Measurements from ENCODE around the gene CPA1. TPM values are rescaled to one million over a fixed set of nuclear protein-coding genes. Genes with fewer than 3 reads are reported as not detected.

Gene CPA1
- total and polyA plus RNA-seq, 2 of the 13 experiments (the other 11 are each of a cell fraction or from before 2014, with no cell fraction given) = 0.20 to 0.58 TPM

- Histone ChIP-seq H3K27ac (ENCODE audit: extremely low read length, insufficient read depth, low read length) (no peak overlapping the region), H3K79me2 (ENCODE audit: insufficient read depth, low read length) (no peaks in the 10 kb centered on the region), H2AFZ (ENCODE audit: low read length) (no peak overlapping the region), H3K4me2 (ENCODE audit: low read depth, low read length) (0 out of 2 replicates have a peak overlapping the region, but pooled peaks have one; percentile 5), H4K20me1 (ENCODE audit: insufficient read depth, low read length) (no peaks in the 10 kb centered on the region), H3K4me1 (ENCODE audit: insufficient read depth, low read length) (peaks cover 26% of the 10 kb centered on the region), H3K9ac (ENCODE audit: insufficient read depth, low read depth, low read length) (no peak overlapping the region), H3K9me3 (ENCODE audit: low read length) (no peaks in the 10 kb centered on the region), H3K4me3 (replicated peaks in 1 of 3; ENCODE audit: insufficient read depth in 1 of 3, low read depth in 2 of 3, low read length in 3 of 3) (no peak overlapping the region), H3K27me3 (ENCODE audit: control insufficient read depth in 1 of 2, insufficient read depth in 2 of 2, low read length in 2 of 2) (peaks cover 5 to 19% of the 10 kb centered on the region in 2 experiments; a peak in 4 of 5 replicates), H3K36me3 (replicated peaks in 1 of 2; ENCODE audit: control insufficient read depth in 1 of 2, insufficient read depth in 2 of 2, low read length in 2 of 2) (no peaks in the 10 kb centered on the region)
- ATAC-seq (peak; percentile 14; the same call in 1 of the 3 replicates), DNase-seq (ENCODE audit: low spot score) (no peak), FAIRE-seq (no peak)
- in situ Hi-C loops (cut with HindIII; ENCODE audit: extremely low pct_ligation_motif_present, low pct_unique_long_range_greater_than_20kb) (no loop called here), intact Hi-C loops (cut with micrococcal nuclease; ENCODE audit: unreplicated experiment) (no loop called here)
- TF ChIP-seq ZNF329 (CRISPR knock-in tag; IDR thresholded peaks at IDR 0.05; ENCODE audit: low read depth) = no peak
- TF ChIP-seq PAXIP1 (CRISPR knock-in tag; conservative IDR thresholded peaks at IDR 0.05) = no peak
- TF ChIP-seq ZFP82 (CRISPR knock-in tag; IDR thresholded peaks at IDR 0.05; ENCODE audit: borderline replicate concordance) = no peak
- TF ChIP-seq MTERF4 (CRISPR knock-in tag; IDR thresholded peaks at IDR 0.05) = no peak
- no peak for TF ChIP-seq RFX5 (IDR thresholded peaks at IDR 0.05; ENCODE audit: low read depth, low read length)
- no peak for TF ChIP-seq MLLT10 (CRISPR knock-in tag; IDR thresholded peaks at IDR 0.05)
- no peak for TF ChIP-seq NR1H2 (CRISPR knock-in tag; IDR thresholded peaks at IDR 0.05; ENCODE audit: borderline replicate concordance, low read depth)
- TF ChIP-seq SMAD1 (CRISPR knock-in tag; IDR thresholded peaks at IDR 0.05; ENCODE audit: borderline replicate concordance, low read depth) = no peak
- no peak for TF ChIP-seq ZUFSP (CRISPR knock-in tag; IDR thresholded peaks at IDR 0.05; ENCODE audit: borderline replicate concordance)
- TF ChIP-seq ZNF557 (CRISPR knock-in tag; IDR thresholded peaks at IDR 0.05) = no peak
- no TSS peak for BruUV-seq (replicated peaks)
- WGBS (ENCODE audit: low lambda C conversion rate) = 39% methylated on average over 11 of the region's 16 CpGs
- POLR2A ChIA-PET = no interaction called here
- CTCF ChIA-PET (ENCODE audit: low intra/inter-chr PET ratio, low total read pairs) = no interaction called here
Measured at GRCh38 chr7:130349911-130350782, 30.1 kb upstream of the CPA1 start.
